B cell (primary cell): ENCODE measurements around the gene UMODL1. TPM values are rescaled to one million over a fixed set of nuclear protein-coding genes. Genes with fewer than 3 reads are reported as not detected.

ENCODE experiments used
- ATAC-seq: fragments of 200-7000 bp; cut with Tn5 transposase; one replicate; pipeline ENCODE4 v1.10.0; 2021; ENCODE audit warnings: low read depth, mild to moderate bottlenecking, moderate number of reproducible peaks, moderate library complexity
- CTCF ChIA-PET: fragments of 350-600 bp; sonication (Branson Sonifier 250); formaldehyde crosslinking; loops from one replicate; lab custom pipeline; 2021; ENCODE audit warnings: antibody characterized with exemption, inconsistent platforms; lab: Charles Lee
- POLR2A ChIA-PET: fragments of 350-600 bp; sonication (Branson Sonifier 250); formaldehyde crosslinking; loops from one replicate; lab custom pipeline; 2021; ENCODE audit warnings: antibody characterized with exemption; lab: Charles Lee
- DNase-seq: peaks from one replicate; pipeline ENCODE4 v3.0.0; 2013
- H2AFZ ChIP-seq: 2 replicates; pipeline ENCODE4 v1.6.1; 2012; ENCODE audit warnings: mild to moderate bottlenecking, low read depth, low read length; ENCODE audit not compliant: insufficient read depth, poor library complexity, severe bottlenecking
- H3K27ac ChIP-seq, 2 donors: 1 replicate in 1 of 2; 2 replicates in 1 of 2; pipeline ENCODE4 v1.5.1; 2012 to 2013; ENCODE audit warnings: low read length in 2 of 2, mild to moderate bottlenecking in 2 of 2, moderate library complexity in 1 of 2
- H3K27me3 ChIP-seq, 4 experiments: fragments of 200-600 bp in 1 of 4; sonication (generic) in 1 of 4; replicated peaks in 1 of 4; 1 replicate in 2 of 4; 2 replicates in 2 of 4; pipeline versions ENCODE4 v1.6.1 to v1.7.0; 2013 to 2016; ENCODE audit warnings: low read length in 3 of 4, mild to moderate bottlenecking in 2 of 4, mixed read lengths in 1 of 4, moderate library complexity in 1 of 4; ENCODE audit not compliant: insufficient read depth in 4 of 4, control insufficient read depth in 3 of 4; ENCODE audit errors: control extremely low read depth in 1 of 4
- H3K36me3 ChIP-seq, 2 experiments: replicated peaks in 1 of 2; 1 replicate in 1 of 2; 2 replicates in 1 of 2; pipeline versions ENCODE4 v1.6.1 to v1.7.1; 2013; ENCODE audit warnings: low read length in 1 of 2; ENCODE audit not compliant: insufficient read depth in 2 of 2, control insufficient read depth in 1 of 2; ENCODE audit errors: control extremely low read depth in 1 of 2, extremely low read depth in 1 of 2
- H3K4me1 ChIP-seq, 2 donors: fragments of 200-600 bp in 1 of 2; sonication (generic) in 1 of 2; 1 replicate in 1 of 2; 2 replicates in 1 of 2; pipeline versions ENCODE4 v1.5.1 to v1.6.1; 2013 to 2017; ENCODE audit warnings: low read length in 2 of 2; ENCODE audit not compliant: control insufficient read depth in 2 of 2, insufficient read depth in 2 of 2
- H3K4me2 ChIP-seq: replicated peaks from 2 replicates; pipeline ENCODE3; 2012; ENCODE audit warnings: mild to moderate bottlenecking, low read depth, low read length; ENCODE audit not compliant: poor library complexity, severe bottlenecking
- H3K4me3 ChIP-seq, 5 experiments: fragments of 200-600 bp in 1 of 5; sonication (generic) in 1 of 5; 1 replicate in 3 of 5; 2 replicates in 2 of 5; pipeline versions ENCODE4 v1.5.1 to v1.7.0; 2011 to 2016; ENCODE audit warnings: low read length in 4 of 5, mild to moderate bottlenecking in 4 of 5, low read depth in 2 of 5, control low read depth in 1 of 5, moderate library complexity in 1 of 5; ENCODE audit not compliant: insufficient read depth in 1 of 5; ENCODE audit errors: control extremely low read depth in 1 of 5, extremely low read depth in 1 of 5
- H3K79me2 ChIP-seq: fragments of 200-600 bp; sonication (generic); one replicate; pipeline ENCODE4 v1.6.0; 2016; ENCODE audit warnings: low read length; ENCODE audit not compliant: control insufficient read depth, insufficient read depth
- H3K9ac ChIP-seq: fragments of 200-600 bp; sonication (generic); 2 replicates; pipeline ENCODE4 v1.6.1; 2017; ENCODE audit warnings: mild to moderate bottlenecking, low read length, moderate library complexity
- H3K9me3 ChIP-seq, 3 donors: one replicate each; pipeline versions ENCODE4 v1.6.1 to v1.7.1; 2013; ENCODE audit warnings: low read length in 2 of 3; ENCODE audit not compliant: control insufficient read depth in 2 of 3, insufficient read depth in 1 of 3; ENCODE audit errors: control extremely low read depth in 1 of 3
- H4K20me1 ChIP-seq: 2 replicates; pipeline ENCODE4 v1.6.0; 2012; ENCODE audit warnings: mild to moderate bottlenecking, low read length; ENCODE audit not compliant: insufficient read depth, control insufficient read depth, poor library complexity, severe bottlenecking
- H3K27ac Mint-ChIP-seq: one replicate; pipeline ENCODE4 v1.8.0; 2021; ENCODE audit warnings: mixed read lengths
- H3K27me3 Mint-ChIP-seq: one replicate; pipeline ENCODE4 v1.8.0; 2021; ENCODE audit warnings: mixed read lengths
- H3K4me1 Mint-ChIP-seq: one replicate; pipeline ENCODE4 v1.8.0; 2021; ENCODE audit warnings: mixed read lengths
- H3K4me3 Mint-ChIP-seq: one replicate; pipeline ENCODE4 v1.8.0; 2021; ENCODE audit warnings: mixed read lengths
- H3K9me3 Mint-ChIP-seq: one replicate; pipeline ENCODE4 v1.8.0; 2022; ENCODE audit warnings: mixed read lengths; ENCODE audit not compliant: insufficient read depth
- CTCF ChIP-seq: fragments of 200-600 bp; IDR thresholded peaks from one replicate; pipeline ENCODE4 v1.8.0; 2022; ENCODE audit warnings: antibody characterized with exemption, mild to moderate bottlenecking
- EZH2 ChIP-seq: IDR thresholded peaks from 2 replicates; pipeline ENCODE4 v1.6.1; 2012; ENCODE audit warnings: borderline replicate concordance, low read depth, mild to moderate bottlenecking, moderate library complexity, low read length; ENCODE audit not compliant: insufficient read depth, poor library complexity, severe bottlenecking
- WGBS: methylation state at CpG from one replicate; pipeline ENCODE4 v1.1.5; 2013; ENCODE audit warnings: missing lambda C conversion rate; ENCODE audit not compliant: insufficient coverage; 5-methylcytosine and 5-hydroxymethylcytosine counted together
- intact Hi-C: fragments of 100-400 bp; cut with micrococcal nuclease; formaldehyde crosslinking; loops from one replicate; pipeline ENCODE4 v1.10.0; 2022
- polyA plus RNA-seq: library from polyadenylated mRNA; depleted of rRNA; stranded (reverse); fragments of >200 nt; gene quantifications from 2 replicates; pipeline ENCODE4 v1.2.3, GENCODE V29; 2012
- total RNA-seq, 2 donors: library from RNA; stranded (reverse); fragments of 120-200 nt in 1 of 2; gene quantifications; 1 replicate in 1 of 2; 2 replicates in 1 of 2; pipeline versions ENCODE4 v1.2.3 to v1.2.4, GENCODE V29; 2013 to 2022

Gene UMODL1
- total and polyA plus RNA-seq, 2 donors (not counting 1 experiment from before 2014, with no cell fraction given) = 0.10 to 0.49 TPM

- H3K4me2 ChIP-seq = peak overlapping the region; percentile 7
- H3K27ac Mint-ChIP-seq = peak overlapping the region; percentile 10
Measured at GRCh38 chr21:42120903-42121535, 49.9 kb downstream of the UMODL1 start.

More at GRCh38 chr21:42120903-42121535, 49.9 kb downstream of the UMODL1 start:
- Mint-ChIP-seq H3K9me3 (no peaks in the 10 kb centered on the region), H3K27me3 (peaks cover 42% of the 10 kb centered on the region), H3K4me1 (peaks cover 46% of the 10 kb centered on the region), H3K4me3 (peak overlapping the region; percentile 49)
- H4K20me1 ChIP-seq = no peaks in the 10 kb centered on the region
- intact Hi-C loops = no loop called here
- 5% methylated on average over 12 of the region's 13 CpGs for WGBS
- DNase-seq = no peak
- peak overlapping the region; percentile 29 for H2AFZ ChIP-seq
- H3K36me3 ChIP-seq = no peaks in the 10 kb centered on the region
- no peaks in the 10 kb centered on the region for H3K9me3 ChIP-seq
- no peaks in the 10 kb centered on the region for H3K79me2 ChIP-seq
- no peak overlapping the region for H3K27ac ChIP-seq
- peak; percentile 25 for ATAC-seq
- peaks cover 0 to 81% (median 33%) of the 10 kb centered on the region in 4 experiments for H3K27me3 ChIP-seq
- POLR2A ChIA-PET = interaction anchor here (1.2 kb wide), 1 partner anchor 58 kb away, joined by 3 read pairs; no protein-coding TSS in a partner anchor
- H3K4me1 ChIP-seq = peaks cover 42 to 44% of the 10 kb centered on the region in 2 donors
- no peak overlapping the region for H3K4me3 ChIP-seq
- no peak for TF ChIP-seq CTCF
- TF ChIP-seq EZH2 = no peak
- no peak overlapping the region for H3K9ac ChIP-seq
- CTCF ChIA-PET = interaction anchor here (1.1 to 2.8 kb wide), 6 partner anchors 9 to 305 kb away, joined by 3 to 16 read pairs (median 4); no protein-coding TSS in a partner anchor
